CD14-positive monocyte (primary cell): ENCODE measurements around the gene SLC35F4. TPM values are rescaled to one million over a fixed set of nuclear protein-coding genes. Genes with fewer than 3 reads are reported as not detected.

Experiments
- DNase-seq, 3 donors: peaks; one replicate each; pipeline ENCODE4 v3.0.0-alpha.2; 2011 to 2022
- H2AFZ ChIP-seq: 2 replicates; pipeline ENCODE4 v1.6.0; 2012; ENCODE audit warnings: mild to moderate bottlenecking, low read depth, low read length, inconsistent platforms; ENCODE audit not compliant: insufficient read depth, poor library complexity, severe bottlenecking
- H3K27ac ChIP-seq, 2 donors: 1 replicate in 1 of 2; 2 replicates in 1 of 2; pipeline ENCODE4 v1.5.1; 2012 to 2013; ENCODE audit warnings: low read length in 2 of 2, control low read depth in 1 of 2, inconsistent platforms in 1 of 2, low read depth in 1 of 2, mild to moderate bottlenecking in 1 of 2
- H3K27me3 ChIP-seq, 2 donors: one replicate each; pipeline versions ENCODE4 v1.6.0 to v1.6.1; 2011 to 2013; ENCODE audit warnings: low read length in 2 of 2; ENCODE audit not compliant: control insufficient read depth in 2 of 2, insufficient read depth in 2 of 2
- H3K36me3 ChIP-seq, 2 donors: replicated peaks in 1 of 2; 1 replicate in 1 of 2; 2 replicates in 1 of 2; pipeline versions ENCODE4 v1.5.1 to v1.6.1; 2012 to 2013; ENCODE audit warnings: low read length in 2 of 2, control low read depth in 1 of 2, inconsistent platforms in 1 of 2, mild to moderate bottlenecking in 1 of 2; ENCODE audit not compliant: insufficient read depth in 2 of 2, control insufficient read depth in 1 of 2
- H3K4me1 ChIP-seq, 2 donors: 1 replicate in 1 of 2; 2 replicates in 1 of 2; pipeline versions ENCODE4 v1.5.1 to v1.6.1; 2012 to 2013; ENCODE audit warnings: low read length in 2 of 2, control low read depth in 1 of 2, inconsistent platforms in 1 of 2, mild to moderate bottlenecking in 1 of 2, moderate library complexity in 1 of 2; ENCODE audit not compliant: insufficient read depth in 2 of 2, control insufficient read depth in 1 of 2
- H3K4me2 ChIP-seq: replicated peaks from 2 replicates; pipeline ENCODE3; 2012; ENCODE audit warnings: low read length, moderate library complexity, mild to moderate bottlenecking; ENCODE audit not compliant: poor library complexity, severe bottlenecking; ENCODE audit errors: extremely low read depth
- H3K4me3 ChIP-seq, 3 experiments: fragments of 200-600 bp in 1 of 3; sonication (generic) in 1 of 3; replicated peaks in 1 of 3; 1 replicate in 2 of 3; 2 replicates in 1 of 3; pipeline ENCODE4 v1.5.1; 2011 to 2013; ENCODE audit warnings: low read length in 3 of 3, mild to moderate bottlenecking in 3 of 3, control low read depth in 2 of 3, low read depth in 2 of 3, inconsistent platforms in 1 of 3, moderate library complexity in 1 of 3
- H3K79me2 ChIP-seq: 2 replicates; pipeline ENCODE4 v1.6.0; 2012; ENCODE audit warnings: mild to moderate bottlenecking, control low read depth, inconsistent platforms, low read length, moderate library complexity; ENCODE audit not compliant: insufficient read depth
- H3K9ac ChIP-seq: 2 replicates; pipeline ENCODE4 v1.6.0; 2017; ENCODE audit warnings: low read length, mild to moderate bottlenecking; ENCODE audit not compliant: insufficient read depth, poor library complexity, severe bottlenecking
- H3K9me3 ChIP-seq, 2 donors: replicated peaks in 1 of 2; 1 replicate in 1 of 2; 2 replicates in 1 of 2; pipeline versions ENCODE4 v1.5.1 to v1.6.1; 2012 to 2013; ENCODE audit warnings: low read length in 2 of 2, control low read depth in 1 of 2; ENCODE audit not compliant: control insufficient read depth in 1 of 2, insufficient read depth in 1 of 2
- H4K20me1 ChIP-seq: 2 replicates; pipeline ENCODE4 v1.6.0; 2012; ENCODE audit warnings: mild to moderate bottlenecking, low read length, control low read depth, moderate library complexity; ENCODE audit not compliant: insufficient read depth
- H3K27ac Mint-ChIP-seq, 7 donors: one replicate each; pipeline ENCODE4 v1.8.0; 2020; ENCODE audit warnings: mild to moderate bottlenecking in 7 of 7, mixed read lengths in 7 of 7, moderate library complexity in 6 of 7, inconsistent platforms in 2 of 7
- H3K27me3 Mint-ChIP-seq, 3 donors: one replicate each; pipeline ENCODE4 v1.8.0; 2021 to 2022; ENCODE audit warnings: low read depth in 3 of 3, mild to moderate bottlenecking in 3 of 3, mixed read lengths in 3 of 3, moderate library complexity in 3 of 3, inconsistent platforms in 1 of 3
- H3K36me3 Mint-ChIP-seq, 2 donors: one replicate each; pipeline ENCODE4 v1.8.0; 2020; ENCODE audit warnings: mixed read lengths in 2 of 2, inconsistent platforms in 1 of 2, mild to moderate bottlenecking in 1 of 2
- H3K4me1 Mint-ChIP-seq: one replicate; pipeline ENCODE4 v1.8.0; 2020; ENCODE audit warnings: mild to moderate bottlenecking, mixed read lengths
- H3K4me3 Mint-ChIP-seq, 2 donors: one replicate each; pipeline ENCODE4 v1.8.0; 2020; ENCODE audit warnings: mild to moderate bottlenecking in 2 of 2, mixed read lengths in 2 of 2, moderate library complexity in 1 of 2
- H3K9me3 Mint-ChIP-seq, 7 donors: one replicate each; pipeline ENCODE4 v1.8.0; 2020 to 2022; ENCODE audit warnings: mixed read lengths in 7 of 7, mild to moderate bottlenecking in 6 of 7, moderate library complexity in 6 of 7, inconsistent platforms in 2 of 7
- CTCF ChIP-seq: fragments of 200-600 bp; IDR thresholded peaks from one replicate; pipeline ENCODE4 v1.8.0; 2022; ENCODE audit warnings: antibody characterized with exemption, mild to moderate bottlenecking
- WGBS: methylation state at CpG from one replicate; pipeline ENCODE4 v1.1.5; 2013; ENCODE audit warnings: missing lambda C conversion rate; ENCODE audit not compliant: insufficient coverage; 5-methylcytosine and 5-hydroxymethylcytosine counted together
- intact Hi-C, 2 donors: fragments of 100-400 bp; cut with micrococcal nuclease; formaldehyde crosslinking; loops; one replicate each; pipeline versions ENCODE4 v1.15.0 to v1.15.1; 2023
- polyA plus RNA-seq, 3 donors: library from polyadenylated mRNA; depleted of rRNA in 1 of 3; unstranded in 2 of 3; stranded (reverse) in 1 of 3; fragments of 300-500 nt in 2 of 3; fragments of >200 nt in 1 of 3; fragmentation: Illumina TruSeq in 2 of 3; gene quantifications; 1 replicate in 2 of 3; 2 replicates in 1 of 3; pipeline ENCODE4 v1.2.3, GENCODE V29; 2012 to 2021

The SLC35F4 gene
- polyA plus RNA-seq, 3 donors: not detected

- H3K36me3 ChIP-seq: no peaks in the 10 kb centered on the region
- no peaks in the 10 kb centered on the region for H3K79me2 ChIP-seq
- H3K36me3 Mint-ChIP-seq: no peaks in the 10 kb centered on the region
- no peak overlapping the region for H3K4me2 ChIP-seq
- no peaks in the 10 kb centered on the region for H3K9me3 ChIP-seq
- peaks cover 0 to 2% (median 2%) of the 10 kb centered on the region in 3 donors for H3K27me3 Mint-ChIP-seq
- no peaks in the 10 kb centered on the region for H3K27me3 ChIP-seq
- H2AFZ ChIP-seq: no peak overlapping the region
- no peak overlapping the region for H3K9ac ChIP-seq
- no peak overlapping the region for H3K4me3 Mint-ChIP-seq
- intact Hi-C loops: no loop called here
- WGBS: 100% methylated on average over 1 of the region's 2 CpGs
- no peaks in the 10 kb centered on the region for H3K4me1 ChIP-seq
- H3K4me1 Mint-ChIP-seq: no peaks in the 10 kb centered on the region
- no peak for TF ChIP-seq CTCF
- H3K27ac Mint-ChIP-seq: no peak overlapping the region
- H4K20me1 ChIP-seq: no peaks in the 10 kb centered on the region
- DNase-seq: no peak
- H3K4me3 ChIP-seq: no peak overlapping the region
- peaks cover 0 to 4% (median 0%) of the 10 kb centered on the region in 7 donors for H3K9me3 Mint-ChIP-seq
- no peak overlapping the region for H3K27ac ChIP-seq
Observed at GRCh38 chr14:57835766-57836165, 30.1 kb downstream of the SLC35F4 start.

- H3K27me3 Mint-ChIP-seq: peaks cover 0 to 2% (median 2%) of the 10 kb centered on the region in 3 donors
- H3K27ac Mint-ChIP-seq: no peak overlapping the region
- H3K4me1 Mint-ChIP-seq: no peaks in the 10 kb centered on the region
- no peak overlapping the region for H3K4me3 Mint-ChIP-seq
- Histone ChIP-seq H4K20me1 (no peaks in the 10 kb centered on the region), H3K36me3 (no peaks in the 10 kb centered on the region), H3K4me3 (no peak overlapping the region), H3K27ac (no peak overlapping the region), H2AFZ (no peak overlapping the region), H3K4me2 (no peak overlapping the region), H3K9me3 (no peaks in the 10 kb centered on the region), H3K79me2 (no peaks in the 10 kb centered on the region), H3K4me1 (no peaks in the 10 kb centered on the region), H3K9ac (no peak overlapping the region), H3K27me3 (no peaks in the 10 kb centered on the region)
- intact Hi-C loops: no loop called here
- no CpG with 5 or more reads among the region's 3 CpGs for WGBS
- no peak for DNase-seq
- no peaks in the 10 kb centered on the region for H3K36me3 Mint-ChIP-seq
- no peak for TF ChIP-seq CTCF
- peaks cover 0 to 4% (median 0%) of the 10 kb centered on the region in 7 donors for H3K9me3 Mint-ChIP-seq
Observed at GRCh38 chr14:57834961-57835360, 30.9 kb downstream of the SLC35F4 start.
